HL-60 (cell line): Measurements from ENCODE around the gene PLCH2.

ENCODE experiments used
- DNase-seq, 2 experiments: peaks; one replicate each; pipeline ENCODE4 v3.0.0-alpha.2; 2010 to 2020; ENCODE audit warnings: low read depth in 1 of 2, low spot score in 1 of 2
- H3K27ac ChIP-seq: fragments of 250-450 bp; sonication (Bioruptor Pico); replicated peaks from 2 replicates; pipeline ENCODE4 v1.5.1; 2020; ENCODE audit warnings: mild to moderate bottlenecking, moderate library complexity
- H3K27me3 ChIP-seq: fragments of 250-450 bp; sonication (Bioruptor Pico); 2 replicates; pipeline ENCODE4 v1.5.1; 2021; ENCODE audit warnings: mild to moderate bottlenecking, moderate library complexity; ENCODE audit not compliant: insufficient read depth, poor library complexity, severe bottlenecking
- H3K4me3 ChIP-seq: replicated peaks from 2 replicates; pipeline ENCODE4 v1.5.1; 2011; ENCODE audit warnings: mild to moderate bottlenecking, control low read depth, low read length; ENCODE audit not compliant: insufficient read depth
- CTCF ChIP-seq: IDR thresholded peaks from one replicate; pipeline ENCODE4 v1.5.1; 2011; ENCODE audit warnings: low read length, control low read depth, inconsistent platforms; ENCODE audit not compliant: insufficient read depth
- GABPA ChIP-seq: IDR thresholded peaks from 2 replicates; pipeline ENCODE4 v1.6.1; 2012; ENCODE audit warnings: low read depth
- POLR2AphosphoS5 ChIP-seq: IDR thresholded peaks from 2 replicates; pipeline ENCODE4 v1.6.1; 2012; ENCODE audit warnings: low read depth
- REST ChIP-seq: IDR thresholded peaks from 2 replicates; pipeline ENCODE4 v1.6.1; 2012; ENCODE audit warnings: low read depth; ENCODE audit not compliant: insufficient replicate concordance
- SPI1 ChIP-seq: IDR thresholded peaks from 2 replicates; pipeline ENCODE4 v1.6.1; 2012; ENCODE audit warnings: low read depth, mild to moderate bottlenecking, borderline replicate concordance

PLCH2 gene

GRCh38 chr1:2447276-2448097 is 28.6 kb upstream of the PLCH2 start:
- no peak overlapping the region for H3K4me3 ChIP-seq
- TF ChIP-seq CTCF (no peak), REST (no peak), SPI1 (no peak), POLR2AphosphoS5 (no peak), GABPA (no peak)
- H3K27ac ChIP-seq: no peak overlapping the region
- DNase-seq: no peak
- peaks cover 46% of the 10 kb centered on the region for H3K27me3 ChIP-seq

GRCh38 chr1:2448098-2448445 is 28.0 kb upstream of the PLCH2 start:
- H3K4me3 ChIP-seq: no peak overlapping the region
- H3K27me3 ChIP-seq: peaks cover 40% of the 10 kb centered on the region
- no peak overlapping the region for H3K27ac ChIP-seq
- TF ChIP-seq CTCF (no peak), SPI1 (no peak), GABPA (no peak), POLR2AphosphoS5 (no peak), REST (no peak)
- DNase-seq: no peak

- Histone ChIP-seq H3K4me3 (no peak overlapping the region), H3K27me3 (peaks cover 28% of the 10 kb centered on the region), H3K27ac (no peak overlapping the region)
- no peak for DNase-seq
- no peak for TF ChIP-seq GABPA
- no peak for TF ChIP-seq REST
- no peak for TF ChIP-seq POLR2AphosphoS5
These were observed 26.2 kb upstream of the PLCH2 start for GRCh38 chr1:2449636-2450454.
